H1 (cell line): ENCODE data around the gene ZNF432. TPM values are rescaled to one million over a fixed set of nuclear protein-coding genes. Genes with fewer than 3 reads are reported as not detected.
A peak's percentile ranks its signal among the peaks of the same experiment; 100 is the strongest.

Experiments used
- CHD7 ChIP-seq: fragments of 300-600 bp; sonication (generic); IDR thresholded peaks from 2 replicates; pipeline ENCODE4 v1.7.1; 2012; ENCODE audit warnings: low read length, moderate library complexity, mild to moderate bottlenecking, inconsistent platforms; ENCODE audit not compliant: insufficient replicate concordance
- CREB1 ChIP-seq: IDR thresholded peaks from 2 replicates; pipeline ENCODE4 v1.6.1; 2012; ENCODE audit warnings: inconsistent platforms
- E2F6 ChIP-seq: IDR thresholded peaks from 2 replicates; pipeline ENCODE4 v1.6.1; 2012; ENCODE audit warnings: inconsistent platforms
- HDAC6 ChIP-seq: IDR thresholded peaks from one replicate; pipeline ENCODE4 v1.7.1; 2012; ENCODE audit warnings: low read depth, mild to moderate bottlenecking, inconsistent platforms, low read length, moderate library complexity
- MAFK ChIP-seq: IDR thresholded peaks from 2 replicates; pipeline ENCODE4 v1.6.1; 2012; ENCODE audit warnings: low read depth, mild to moderate bottlenecking, improper control_type of control experiment, low read length
- NANOG ChIP-seq: IDR thresholded peaks from 2 replicates; pipeline ENCODE4 v1.6.1; 2011; ENCODE audit warnings: low read length, low read depth, mild to moderate bottlenecking, inconsistent platforms; ENCODE audit not compliant: insufficient read depth, poor library complexity, severe bottlenecking
- RNF2 ChIP-seq: fragments of 200-900, 300-1000 bp; sonication (generic); IDR thresholded peaks from 2 replicates; pipeline ENCODE4 v1.7.1; 2016; ENCODE audit warnings: borderline replicate concordance, low read depth, mild to moderate bottlenecking, antibody characterized with exemption, low read length; ENCODE audit not compliant: poor library complexity, severe bottlenecking; ENCODE audit errors: missing control alignments
- SUZ12 ChIP-seq: fragments of 200-600 bp; sonication (generic); IDR thresholded peaks from 2 replicates; pipeline ENCODE4 v1.6.1; 2012; ENCODE audit warnings: mild to moderate bottlenecking, inconsistent platforms, low read length, moderate library complexity, mixed read lengths
- TBP ChIP-seq: IDR thresholded peaks from 2 replicates; pipeline ENCODE4 v1.6.1; 2011; ENCODE audit warnings: low read depth, low read length, improper control_type of control experiment
- polyA plus RNA-seq, 7 experiments: library from polyadenylated mRNA; depleted of rRNA in 3 of 7; stranded (reverse) in 5 of 7; unstranded in 2 of 7; fragments of >200 nt in 5 of 7; fragments of 200-250 nt in 2 of 7; gene quantifications; 1 replicate in 5 of 7; 2 replicates in 1 of 7; 4 replicates in 1 of 7; pipeline versions ENCODE4 v1.2.1 to v1.2.3, GENCODE V29; 2011 to 2013; ENCODE audit warnings: missing spikeins in 2 of 7, mixed read lengths in 2 of 7
- total RNA-seq: library from RNA; stranded (reverse); fragmentation: NEBNext Ultra II Directional; extraction: Animal tissue kit (Norgen Biotek cat#: 25700); gene quantifications from 2 replicates; pipeline ENCODE4 v1.2.1, GENCODE V29; 2021

ZNF432 gene
- total and polyA plus RNA-seq, 2 of the 8 experiments (the other 6 are each of a cell fraction or from before 2014, with no cell fraction given) = 2.0 to 8.3 TPM

GRCh38 chr19:52007806-52008557 lies 40.7 kb downstream of the ZNF432 start, which contains the start of gene ZNF615 (continued):
- TF ChIP-seq CHD7 (no peak), SUZ12 (no peak), TBP (peak; percentile 70), HDAC6 (no peak), E2F6 (no peak), RNF2 (no peak), NANOG (no peak), MAFK (no peak), CREB1 (peak; percentile 58)
